Mucosa of stomach (tissue), 1 donor: ENCODE results near the gene PPP3CA.

Experiments used
- H3K27me3 ChIP-seq: one replicate; pipeline ENCODE4 v1.7.0; 2013; ENCODE audit warnings: mild to moderate bottlenecking, low read length; ENCODE audit not compliant: control insufficient read depth, insufficient read depth
- H3K36me3 ChIP-seq: one replicate; pipeline ENCODE4 v1.7.0; 2013; ENCODE audit warnings: low read length; ENCODE audit not compliant: control insufficient read depth, insufficient read depth
- H3K4me1 ChIP-seq: one replicate; pipeline ENCODE4 v1.7.0; 2013; ENCODE audit warnings: mild to moderate bottlenecking, low read length; ENCODE audit not compliant: control insufficient read depth, insufficient read depth
- H3K4me3 ChIP-seq: one replicate; pipeline ENCODE4 v1.7.0; 2013; ENCODE audit warnings: low read length
- H3K9ac ChIP-seq: one replicate; pipeline ENCODE4 v1.7.0; 2013; ENCODE audit warnings: mild to moderate bottlenecking, low read length, moderate library complexity
- H3K9me3 ChIP-seq: one replicate; pipeline ENCODE4 v1.7.0; 2013; ENCODE audit warnings: mild to moderate bottlenecking, low read length, moderate library complexity; ENCODE audit not compliant: control insufficient read depth
- donor health status: Pancreatic carcinoma.

Gene PPP3CA

GRCh38 chr4:101295691-101296090 is 51.6 kb downstream of the PPP3CA start:
- H3K36me3 ChIP-seq, result no peaks in the 10 kb centered on the region

GRCh38 chr4:101294597-101294996 is 52.7 kb downstream of the PPP3CA start:
- Histone ChIP-seq H3K4me3 (no peak overlapping the region), H3K36me3 (no peaks in the 10 kb centered on the region), H3K9ac (no peak overlapping the region), H3K9me3 (no peaks in the 10 kb centered on the region), H3K27me3 (no peaks in the 10 kb centered on the region), H3K4me1 (peaks cover 17% of the 10 kb centered on the region)

More at GRCh38 chr4:101295691-101296090, 51.6 kb downstream of the PPP3CA start:
- H3K4me3 ChIP-seq, result no peak overlapping the region
- H3K9me3 ChIP-seq, result no peaks in the 10 kb centered on the region
- H3K27me3 ChIP-seq, result no peaks in the 10 kb centered on the region
- no peak overlapping the region for H3K9ac ChIP-seq
- peaks cover 21% of the 10 kb centered on the region for H3K4me1 ChIP-seq

- Histone ChIP-seq H3K9me3 (no peaks in the 10 kb centered on the region), H3K27me3 (no peaks in the 10 kb centered on the region), H3K36me3 (no peaks in the 10 kb centered on the region), H3K9ac (no peak overlapping the region), H3K4me3 (no peak overlapping the region), H3K4me1 (peaks cover 27% of the 10 kb centered on the region)
Measured at GRCh38 chr4:101292901-101293300, 54.4 kb downstream of the PPP3CA start.

- no peaks in the 10 kb centered on the region for H3K9me3 ChIP-seq
- no peaks in the 10 kb centered on the region for H3K36me3 ChIP-seq
- H3K4me3 ChIP-seq, result no peak overlapping the region
- H3K9ac ChIP-seq, result no peak overlapping the region
- no peaks in the 10 kb centered on the region for H3K27me3 ChIP-seq
- peaks cover 33% of the 10 kb centered on the region for H3K4me1 ChIP-seq
Measured at GRCh38 chr4:101292214-101292613, 55.1 kb downstream of the PPP3CA start.

GRCh38 chr4:101291198-101291597 is 56.1 kb downstream of the PPP3CA start:
- Histone ChIP-seq H3K9me3 (no peaks in the 10 kb centered on the region), H3K4me1 (peaks cover 38% of the 10 kb centered on the region), H3K9ac (no peak overlapping the region), H3K27me3 (no peaks in the 10 kb centered on the region), H3K4me3 (no peak overlapping the region), H3K36me3 (no peaks in the 10 kb centered on the region)

- Histone ChIP-seq H3K27me3 (no peaks in the 10 kb centered on the region), H3K9me3 (no peaks in the 10 kb centered on the region), H3K4me1 (peaks cover 44% of the 10 kb centered on the region), H3K4me3 (no peak overlapping the region), H3K36me3 (no peaks in the 10 kb centered on the region), H3K9ac (no peak overlapping the region)
Measured at GRCh38 chr4:101290654-101291053, 56.7 kb downstream of the PPP3CA start.

- Histone ChIP-seq H3K9ac (no peak overlapping the region), H3K9me3 (no peaks in the 10 kb centered on the region), H3K36me3 (no peaks in the 10 kb centered on the region), H3K4me3 (no peak overlapping the region), H3K27me3 (no peaks in the 10 kb centered on the region), H3K4me1 (peaks cover 57% of the 10 kb centered on the region)
Measured at GRCh38 chr4:101289306-101289705, 58.0 kb downstream of the PPP3CA start.

GRCh38 chr4:101288365-101289145 is 58.8 kb downstream of the PPP3CA start:
- H3K4me3 ChIP-seq, result no peak overlapping the region
- H3K27me3 ChIP-seq, result no peaks in the 10 kb centered on the region
- no peak overlapping the region for H3K9ac ChIP-seq
- no peaks in the 10 kb centered on the region for H3K9me3 ChIP-seq
- no peaks in the 10 kb centered on the region for H3K36me3 ChIP-seq
- H3K4me1 ChIP-seq, result peaks cover 62% of the 10 kb centered on the region

GRCh38 chr4:101287324-101287723 is 60.0 kb downstream of the PPP3CA start:
- Histone ChIP-seq H3K9me3 (no peaks in the 10 kb centered on the region), H3K9ac (no peak overlapping the region), H3K27me3 (no peaks in the 10 kb centered on the region), H3K36me3 (no peaks in the 10 kb centered on the region), H3K4me3 (no peak overlapping the region), H3K4me1 (peaks cover 73% of the 10 kb centered on the region)

GRCh38 chr4:101286663-101287062 is 60.7 kb downstream of the PPP3CA start:
- Histone ChIP-seq H3K4me1 (peaks cover 69% of the 10 kb centered on the region), H3K4me3 (no peak overlapping the region), H3K9me3 (no peaks in the 10 kb centered on the region), H3K36me3 (no peaks in the 10 kb centered on the region), H3K9ac (no peak overlapping the region), H3K27me3 (no peaks in the 10 kb centered on the region)

GRCh38 chr4:101285985-101286384 is 61.3 kb downstream of the PPP3CA start:
- H3K4me3 ChIP-seq, result no peak overlapping the region
- H3K36me3 ChIP-seq, result no peaks in the 10 kb centered on the region
- peaks cover 65% of the 10 kb centered on the region for H3K4me1 ChIP-seq
- H3K9me3 ChIP-seq, result no peaks in the 10 kb centered on the region
- H3K9ac ChIP-seq, result no peak overlapping the region
- no peaks in the 10 kb centered on the region for H3K27me3 ChIP-seq

- no peaks in the 10 kb centered on the region for H3K27me3 ChIP-seq
- no peak overlapping the region for H3K9ac ChIP-seq
- peaks cover 60% of the 10 kb centered on the region for H3K4me1 ChIP-seq
- no peaks in the 10 kb centered on the region for H3K9me3 ChIP-seq
- H3K36me3 ChIP-seq, result no peaks in the 10 kb centered on the region
- no peak overlapping the region for H3K4me3 ChIP-seq
Measured at GRCh38 chr4:101284546-101284945, 62.8 kb downstream of the PPP3CA start.
